Prostate gland (tissue), 2 donors: ENCODE measurements around the gene KIZ.

ENCODE experiments used
- POLR2A ChIP-seq: fragments of 450-650 bp; IDR thresholded peaks from one replicate; pipeline ENCODE4 v1.6.1; 2016; ENCODE audit warnings: antibody characterized with exemption, mild to moderate bottlenecking
- TF ChIP-seq, protein P1 (sequence below), 4 experiments: fragments of 200-600 bp in 2 of 4; fragments of 450-650 bp in 2 of 4; sonication (generic) in 2 of 4; IDR thresholded peaks; 1 replicate in 3 of 4; 2 replicates in 1 of 4; pipeline ENCODE4 v1.5.1; 2016 to 2019; ENCODE audit warnings: antibody characterized with exemption in 4 of 4, mild to moderate bottlenecking in 2 of 4, moderate library complexity in 2 of 4

DNA sequence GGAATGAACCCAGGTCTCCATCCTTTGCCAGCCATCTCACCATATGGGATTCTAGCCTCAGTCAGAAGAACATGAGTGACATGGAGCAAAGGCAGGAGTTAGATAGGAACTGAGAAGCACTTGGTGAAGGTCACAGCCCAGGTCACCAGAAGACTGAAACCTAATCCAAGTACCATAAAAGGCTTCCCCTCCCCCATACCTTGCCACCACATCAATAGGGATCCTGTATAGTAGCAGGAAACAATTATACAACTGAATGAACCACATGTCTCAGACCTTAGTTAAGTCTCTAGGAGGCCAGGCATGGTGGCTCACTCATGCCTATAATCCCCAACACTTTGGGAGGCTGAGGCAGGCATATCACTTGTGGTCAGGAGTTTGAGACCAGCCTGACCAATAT is 49.6 kb downstream of the KIZ start:
- TF ChIP-seq POLR2A: no peak
- TF ChIP-seq, protein P1, sequence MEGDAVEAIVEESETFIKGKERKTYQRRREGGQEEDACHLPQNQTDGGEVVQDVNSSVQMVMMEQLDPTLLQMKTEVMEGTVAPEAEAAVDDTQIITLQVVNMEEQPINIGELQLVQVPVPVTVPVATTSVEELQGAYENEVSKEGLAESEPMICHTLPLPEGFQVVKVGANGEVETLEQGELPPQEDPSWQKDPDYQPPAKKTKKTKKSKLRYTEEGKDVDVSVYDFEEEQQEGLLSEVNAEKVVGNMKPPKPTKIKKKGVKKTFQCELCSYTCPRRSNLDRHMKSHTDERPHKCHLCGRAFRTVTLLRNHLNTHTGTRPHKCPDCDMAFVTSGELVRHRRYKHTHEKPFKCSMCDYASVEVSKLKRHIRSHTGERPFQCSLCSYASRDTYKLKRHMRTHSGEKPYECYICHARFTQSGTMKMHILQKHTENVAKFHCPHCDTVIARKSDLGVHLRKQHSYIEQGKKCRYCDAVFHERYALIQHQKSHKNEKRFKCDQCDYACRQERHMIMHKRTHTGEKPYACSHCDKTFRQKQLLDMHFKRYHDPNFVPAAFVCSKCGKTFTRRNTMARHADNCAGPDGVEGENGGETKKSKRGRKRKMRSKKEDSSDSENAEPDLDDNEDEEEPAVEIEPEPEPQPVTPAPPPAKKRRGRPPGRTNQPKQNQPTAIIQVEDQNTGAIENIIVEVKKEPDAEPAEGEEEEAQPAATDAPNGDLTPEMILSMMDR (IDR thresholded peaks at IDR 0.05): no peak
